GM23338 (cell line): ENCODE data around the gene FAM13C. TPM values are rescaled to one million over a fixed set of nuclear protein-coding genes. Genes with fewer than 3 reads are reported as not detected.

Experiments
- CREB1 ChIP-seq: fragments of 250-450 bp; sonication (Bioruptor Pico); IDR thresholded peaks from 2 replicates; pipeline ENCODE4 v1.5.0; 2020; ENCODE audit warnings: low read depth, mild to moderate bottlenecking, moderate library complexity
- EZH2 ChIP-seq: fragments of 200-600 bp; sonication (generic); IDR thresholded peaks from one replicate; pipeline ENCODE4 v1.8.0; 2017; ENCODE audit warnings: antibody characterized with exemption, mild to moderate bottlenecking, low read depth; ENCODE audit not compliant: unreplicated experiment
- EZH2phosphoT487 ChIP-seq: fragments of 200-600 bp; sonication (generic); IDR thresholded peaks from one replicate; pipeline ENCODE4 v1.8.1; 2018; ENCODE audit warnings: antibody characterized with exemption; ENCODE audit not compliant: unreplicated experiment
- JUNB ChIP-seq: IDR thresholded peaks from one replicate; pipeline ENCODE4 v1.6.1; 2016; ENCODE audit warnings: antibody characterized with exemption; ENCODE audit not compliant: unreplicated experiment
- NANOG ChIP-seq: IDR thresholded peaks from 2 replicates; pipeline ENCODE4 v1.6.1; 2016; ENCODE audit warnings: antibody characterized with exemption, borderline replicate concordance
- POLR2AphosphoS5 ChIP-seq: IDR thresholded peaks from 2 replicates; pipeline ENCODE4 v1.6.1; 2016; ENCODE audit warnings: antibody characterized with exemption, low read depth
- STAT1 ChIP-seq: IDR thresholded peaks from one replicate; pipeline ENCODE4 v1.6.1; 2016; ENCODE audit warnings: antibody characterized with exemption; ENCODE audit not compliant: unreplicated experiment
- ZNF114 ChIP-seq: fragments of 250-450 bp; sonication (Bioruptor Pico); IDR thresholded peaks from 2 replicates; pipeline ENCODE4 v1.5.0; 2020; ENCODE audit warnings: mild to moderate bottlenecking, moderate library complexity
- ZNF331 ChIP-seq: fragments of 250-450 bp; sonication (Bioruptor Pico); IDR thresholded peaks from 2 replicates; pipeline ENCODE4 v1.5.0; 2020; ENCODE audit warnings: low read depth, mild to moderate bottlenecking, moderate library complexity
- polyA plus RNA-seq: library from polyadenylated mRNA; unstranded; fragments of >200 nt; fragmentation: Nextera tagmentation; extraction: Ambion mirVana; gene quantifications from 2 replicates; pipeline ENCODE4 v1.2.1, GENCODE V29; 2016
- total RNA-seq: library from RNA; depleted of rRNA; stranded (reverse); fragments of >200 nt; shearing (Covaris generic); gene quantifications from 2 replicates; pipeline ENCODE4 v1.2.3, GENCODE V29; 2014
- TF ChIP-seq, protein P1 (sequence below): fragments of 250-450 bp; sonication (Bioruptor Pico); IDR thresholded peaks from 2 replicates; pipeline ENCODE4 v1.5.0; 2020; ENCODE audit warnings: mild to moderate bottlenecking, moderate library complexity
- TF ChIP-seq, protein P2 (sequence below), 2 experiments: fragments of 200-600 bp in 1 of 2; sonication (generic) in 1 of 2; conservative IDR thresholded peaks; 2 replicates each; pipeline versions ENCODE4 v1.5.1 to v1.6.1; 2016 to 2017; ENCODE audit warnings: antibody characterized with exemption in 2 of 2, low read depth in 2 of 2, mild to moderate bottlenecking in 2 of 2, moderate library complexity in 1 of 2
- TF ChIP-seq, protein P3 (sequence below): IDR thresholded peaks from 2 replicates; pipeline ENCODE4 v1.6.1; 2016; ENCODE audit warnings: antibody characterized with exemption

Gene FAM13C
- total and polyA plus RNA-seq, 2 experiments from 2014 or later = 0.94 to 2.1 TPM

DNA sequence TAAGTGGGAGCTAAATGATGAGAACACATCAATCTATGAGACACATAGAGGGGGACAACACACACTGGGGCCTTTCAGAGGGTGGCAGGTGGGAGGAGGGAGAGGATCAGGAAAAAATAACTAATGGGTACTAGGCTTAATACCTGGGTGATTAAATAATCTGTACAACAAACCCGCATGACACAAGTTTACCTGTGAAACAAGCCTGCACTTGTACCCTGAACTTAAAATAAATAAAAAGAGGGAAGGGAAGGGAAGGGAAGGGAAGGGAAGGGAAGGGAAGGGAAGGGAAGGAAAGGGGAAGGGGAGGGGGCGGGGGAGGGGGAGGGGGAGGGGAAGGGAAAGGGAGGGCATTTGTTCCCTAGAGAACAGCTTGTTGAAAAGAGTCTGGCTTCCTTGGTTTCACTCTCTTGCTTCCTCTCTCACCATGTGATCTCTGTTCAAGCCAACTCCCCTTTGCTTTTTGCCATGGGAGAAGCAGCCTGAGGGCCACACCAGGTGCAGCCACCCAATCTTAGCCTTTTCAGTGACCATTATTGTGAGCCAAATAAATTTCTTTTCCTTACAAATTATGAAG lies 57.7 kb downstream of the FAM13C start (continued):
- TF ChIP-seq, protein P1, sequence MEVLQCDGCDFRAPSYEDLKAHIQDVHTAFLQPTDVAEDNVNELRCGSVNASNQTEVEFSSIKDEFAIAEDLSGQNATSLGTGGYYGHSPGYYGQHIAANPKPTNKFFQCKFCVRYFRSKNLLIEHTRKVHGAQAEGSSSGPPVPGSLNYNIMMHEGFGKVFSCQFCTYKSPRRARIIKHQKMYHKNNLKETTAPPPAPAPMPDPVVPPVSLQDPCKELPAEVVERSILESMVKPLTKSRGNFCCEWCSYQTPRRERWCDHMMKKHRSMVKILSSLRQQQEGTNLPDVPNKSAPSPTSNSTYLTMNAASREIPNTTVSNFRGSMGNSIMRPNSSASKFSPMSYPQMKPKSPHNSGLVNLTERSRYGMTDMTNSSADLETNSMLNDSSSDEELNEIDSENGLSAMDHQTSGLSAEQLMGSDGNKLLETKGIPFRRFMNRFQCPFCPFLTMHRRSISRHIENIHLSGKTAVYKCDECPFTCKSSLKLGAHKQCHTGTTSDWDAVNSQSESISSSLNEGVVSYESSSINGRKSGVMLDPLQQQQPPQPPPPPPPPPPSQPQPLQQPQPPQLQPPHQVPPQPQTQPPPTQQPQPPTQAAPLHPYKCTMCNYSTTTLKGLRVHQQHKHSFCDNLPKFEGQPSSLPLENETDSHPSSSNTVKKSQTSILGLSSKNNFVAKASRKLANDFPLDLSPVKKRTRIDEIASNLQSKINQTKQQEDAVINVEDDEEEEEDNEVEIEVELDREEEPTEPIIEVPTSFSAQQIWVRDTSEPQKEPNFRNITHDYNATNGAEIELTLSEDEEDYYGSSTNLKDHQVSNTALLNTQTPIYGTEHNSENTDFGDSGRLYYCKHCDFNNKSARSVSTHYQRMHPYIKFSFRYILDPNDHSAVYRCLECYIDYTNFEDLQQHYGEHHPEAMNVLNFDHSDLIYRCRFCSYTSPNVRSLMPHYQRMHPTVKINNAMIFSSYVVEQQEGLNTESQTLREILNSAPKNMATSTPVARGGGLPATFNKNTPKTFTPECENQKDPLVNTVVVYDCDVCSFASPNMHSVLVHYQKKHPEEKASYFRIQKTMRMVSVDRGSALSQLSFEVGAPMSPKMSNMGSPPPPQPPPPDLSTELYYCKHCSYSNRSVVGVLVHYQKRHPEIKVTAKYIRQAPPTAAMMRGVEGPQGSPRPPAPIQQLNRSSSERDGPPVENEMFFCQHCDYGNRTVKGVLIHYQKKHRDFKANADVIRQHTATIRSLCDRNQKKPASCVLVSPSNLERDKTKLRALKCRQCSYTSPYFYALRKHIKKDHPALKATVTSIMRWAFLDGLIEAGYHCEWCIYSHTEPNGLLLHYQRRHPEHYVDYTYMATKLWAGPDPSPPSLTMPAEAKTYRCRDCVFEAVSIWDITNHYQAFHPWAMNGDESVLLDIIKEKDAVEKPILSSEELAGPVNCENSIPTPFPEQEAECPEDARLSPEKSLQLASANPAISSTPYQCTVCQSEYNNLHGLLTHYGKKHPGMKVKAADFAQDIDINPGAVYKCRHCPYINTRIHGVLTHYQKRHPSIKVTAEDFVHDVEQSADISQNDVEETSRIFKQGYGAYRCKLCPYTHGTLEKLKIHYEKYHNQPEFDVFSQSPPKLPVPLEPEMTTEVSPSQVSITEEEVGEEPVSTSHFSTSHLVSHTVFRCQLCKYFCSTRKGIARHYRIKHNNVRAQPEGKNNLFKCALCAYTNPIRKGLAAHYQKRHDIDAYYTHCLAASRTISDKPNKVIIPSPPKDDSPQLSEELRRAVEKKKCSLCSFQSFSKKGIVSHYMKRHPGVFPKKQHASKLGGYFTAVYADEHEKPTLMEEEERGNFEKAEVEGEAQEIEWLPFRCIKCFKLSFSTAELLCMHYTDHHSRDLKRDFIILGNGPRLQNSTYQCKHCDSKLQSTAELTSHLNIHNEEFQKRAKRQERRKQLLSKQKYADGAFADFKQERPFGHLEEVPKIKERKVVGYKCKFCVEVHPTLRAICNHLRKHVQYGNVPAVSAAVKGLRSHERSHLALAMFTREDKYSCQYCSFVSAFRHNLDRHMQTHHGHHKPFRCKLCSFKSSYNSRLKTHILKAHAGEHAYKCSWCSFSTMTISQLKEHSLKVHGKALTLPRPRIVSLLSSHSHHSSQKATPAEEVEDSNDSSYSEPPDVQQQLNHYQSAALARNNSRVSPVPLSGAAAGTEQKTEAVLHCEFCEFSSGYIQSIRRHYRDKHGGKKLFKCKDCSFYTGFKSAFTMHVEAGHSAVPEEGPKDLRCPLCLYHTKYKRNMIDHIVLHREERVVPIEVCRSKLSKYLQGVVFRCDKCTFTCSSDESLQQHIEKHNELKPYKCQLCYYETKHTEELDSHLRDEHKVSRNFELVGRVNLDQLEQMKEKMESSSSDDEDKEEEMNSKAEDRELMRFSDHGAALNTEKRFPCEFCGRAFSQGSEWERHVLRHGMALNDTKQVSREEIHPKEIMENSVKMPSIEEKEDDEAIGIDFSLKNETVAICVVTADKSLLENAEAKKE (CRISPR knock-in tag) = no peak
- TF ChIP-seq EZH2phosphoT487 = no peak
- TF ChIP-seq EZH2 = no peak
- TF ChIP-seq, protein P2, sequence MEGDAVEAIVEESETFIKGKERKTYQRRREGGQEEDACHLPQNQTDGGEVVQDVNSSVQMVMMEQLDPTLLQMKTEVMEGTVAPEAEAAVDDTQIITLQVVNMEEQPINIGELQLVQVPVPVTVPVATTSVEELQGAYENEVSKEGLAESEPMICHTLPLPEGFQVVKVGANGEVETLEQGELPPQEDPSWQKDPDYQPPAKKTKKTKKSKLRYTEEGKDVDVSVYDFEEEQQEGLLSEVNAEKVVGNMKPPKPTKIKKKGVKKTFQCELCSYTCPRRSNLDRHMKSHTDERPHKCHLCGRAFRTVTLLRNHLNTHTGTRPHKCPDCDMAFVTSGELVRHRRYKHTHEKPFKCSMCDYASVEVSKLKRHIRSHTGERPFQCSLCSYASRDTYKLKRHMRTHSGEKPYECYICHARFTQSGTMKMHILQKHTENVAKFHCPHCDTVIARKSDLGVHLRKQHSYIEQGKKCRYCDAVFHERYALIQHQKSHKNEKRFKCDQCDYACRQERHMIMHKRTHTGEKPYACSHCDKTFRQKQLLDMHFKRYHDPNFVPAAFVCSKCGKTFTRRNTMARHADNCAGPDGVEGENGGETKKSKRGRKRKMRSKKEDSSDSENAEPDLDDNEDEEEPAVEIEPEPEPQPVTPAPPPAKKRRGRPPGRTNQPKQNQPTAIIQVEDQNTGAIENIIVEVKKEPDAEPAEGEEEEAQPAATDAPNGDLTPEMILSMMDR (conservative IDR thresholded peaks at IDR 0.05; ENCODE audit: low read depth in 2 of 2) = no peak
- TF ChIP-seq, protein P3, sequence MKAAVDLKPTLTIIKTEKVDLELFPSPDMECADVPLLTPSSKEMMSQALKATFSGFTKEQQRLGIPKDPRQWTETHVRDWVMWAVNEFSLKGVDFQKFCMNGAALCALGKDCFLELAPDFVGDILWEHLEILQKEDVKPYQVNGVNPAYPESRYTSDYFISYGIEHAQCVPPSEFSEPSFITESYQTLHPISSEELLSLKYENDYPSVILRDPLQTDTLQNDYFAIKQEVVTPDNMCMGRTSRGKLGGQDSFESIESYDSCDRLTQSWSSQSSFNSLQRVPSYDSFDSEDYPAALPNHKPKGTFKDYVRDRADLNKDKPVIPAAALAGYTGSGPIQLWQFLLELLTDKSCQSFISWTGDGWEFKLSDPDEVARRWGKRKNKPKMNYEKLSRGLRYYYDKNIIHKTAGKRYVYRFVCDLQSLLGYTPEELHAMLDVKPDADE = no peak
- TF ChIP-seq POLR2AphosphoS5 = no peak
- no peak for TF ChIP-seq ZNF331 (CRISPR knock-in tag)
- TF ChIP-seq NANOG = no peak
- TF ChIP-seq CREB1 (CRISPR knock-in tag) = no peak
- TF ChIP-seq ZNF114 (CRISPR knock-in tag) = no peak
- TF ChIP-seq JUNB = no peak
- no peak for TF ChIP-seq STAT1
